ENCODE results near the gene FARS2. TPM values are rescaled to one million over a fixed set of nuclear protein-coding genes. Genes with fewer than 3 reads are reported as not detected.

FARS2 gene
- total and polyA plus RNA-seq, 9 of the 15 experiments (the other 6 are each of a cell fraction or from before 2014, with no cell fraction given): 16.5 to 62.2 (median 27.0) TPM

GRCh38 chr6:5567890-5568289, 306.6 kb downstream of the FARS2 start:
- Histone ChIP-seq H3K9ac (ENCODE audit: insufficient read depth in 1 of 2, low read depth in 2 of 2, low read length in 2 of 2) (no peak overlapping the region), H3K9me3 (replicated peaks; ENCODE audit: control insufficient read depth, insufficient read depth, low read depth, low read length) (no peaks in the 10 kb centered on the region), H3K27ac (ENCODE audit: extremely low read depth, low read depth, low read length) (no peak overlapping the region), H2AFZ (ENCODE audit: low read depth, low read length) (no peak overlapping the region), H3K79me2 (ENCODE audit: control insufficient read depth, insufficient read depth, low read length) (no peaks in the 10 kb centered on the region), H3K4me2 (ENCODE audit: insufficient read depth, low read length) (no peak overlapping the region), H4K20me1 (replicated peaks; ENCODE audit: control insufficient read depth, insufficient read depth, low read length) (no peaks in the 10 kb centered on the region), H3K27me3 (ENCODE audit: control insufficient read depth in 2 of 2, insufficient read depth in 2 of 2, low read length in 2 of 2) (no peaks in the 10 kb centered on the region), H3K9me1 (ENCODE audit: control insufficient read depth, insufficient read depth, low read length) (no peaks in the 10 kb centered on the region), H3K4me1 (replicated peaks in 1 of 2; ENCODE audit: control insufficient read depth in 2 of 2, insufficient read depth in 2 of 2, low read length in 2 of 2) (no peaks in the 10 kb centered on the region), H3K36me3 (ENCODE audit: control insufficient read depth, insufficient read depth, low read length) (no peaks in the 10 kb centered on the region), H3K4me3 (no peak overlapping the region)
- no peak for ATAC-seq
- ChIA-PET CTCF (ENCODE audit: low intra/inter-chr PET ratio) (no interaction called here), POLR2A (no interaction called here)
- TF ChIP-seq ZNF408 (CRISPR knock-in tag; IDR thresholded peaks at IDR 0.05; ENCODE audit: low read depth) (no peak), CREM (IDR thresholded peaks at IDR 0.05; ENCODE audit: low read depth) (no peak), AFF4 (CRISPR knock-in tag; IDR thresholded peaks at IDR 0.05) (no peak), TFE3 (CRISPR knock-in tag; IDR thresholded peaks at IDR 0.05) (no peak)
- FAIRE-seq: no peak
- DNase-seq (ENCODE audit: extremely low read depth in 1 of 4, low spot score in 3 of 4): no peak
- no TSS peak for BruUV-seq (replicated peaks)
- 12% methylated on average over 2 of the region's 2 CpGs for WGBS (ENCODE audit: insufficient coverage, low coverage, missing lambda C conversion rate)
- in situ Hi-C loops (cut with MboI) (no loop called here), intact Hi-C loops (cut with micrococcal nuclease) (no loop called here)
